ENCODE data around the gene CNTN3.

The CNTN3 gene

DNA sequence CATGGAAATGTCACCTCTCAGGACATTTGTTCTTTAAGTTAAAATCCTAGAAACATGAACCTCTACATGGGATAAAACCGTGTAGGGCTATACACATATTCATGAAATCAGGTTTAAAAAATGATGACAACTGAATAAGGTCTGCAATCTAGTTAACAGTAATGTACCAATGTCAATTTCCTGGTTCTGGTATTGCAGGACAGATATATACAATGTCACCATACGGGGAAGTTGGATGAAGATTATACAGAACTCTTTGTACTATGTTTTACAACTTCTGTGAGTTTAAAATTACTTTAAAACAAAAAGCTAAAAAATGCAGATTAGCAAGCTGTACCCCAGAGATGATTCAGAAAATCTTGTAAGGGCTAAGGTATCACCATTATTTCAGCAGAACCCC, 6.7 kb downstream of the CNTN3 start:
- no peak for DNase-seq

- no peak for DNase-seq
Measured at GRCh38 chr3:74606996-74607395, 7.5 kb downstream of the CNTN3 start.

DNA sequence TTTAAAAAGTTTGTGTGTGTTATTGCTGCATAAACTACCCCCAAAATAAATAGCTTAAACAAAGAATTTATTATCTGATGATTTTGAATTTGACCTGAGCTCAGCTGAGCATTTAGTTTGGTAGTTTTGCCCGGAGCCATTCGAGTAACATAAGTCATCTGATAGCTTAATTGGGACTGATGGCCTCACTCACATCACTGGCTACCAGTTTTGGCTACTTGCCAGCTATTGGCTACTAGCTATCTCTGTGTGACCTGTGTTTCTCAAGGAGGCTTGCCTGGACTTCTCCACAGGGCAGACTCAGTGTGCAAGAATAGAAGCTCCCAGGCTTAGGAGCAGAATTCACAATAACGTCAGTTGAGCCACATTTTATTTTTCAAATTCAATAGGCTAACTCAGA, 9.0 kb downstream of the CNTN3 start:
- DNase-seq: no peak

DNA sequence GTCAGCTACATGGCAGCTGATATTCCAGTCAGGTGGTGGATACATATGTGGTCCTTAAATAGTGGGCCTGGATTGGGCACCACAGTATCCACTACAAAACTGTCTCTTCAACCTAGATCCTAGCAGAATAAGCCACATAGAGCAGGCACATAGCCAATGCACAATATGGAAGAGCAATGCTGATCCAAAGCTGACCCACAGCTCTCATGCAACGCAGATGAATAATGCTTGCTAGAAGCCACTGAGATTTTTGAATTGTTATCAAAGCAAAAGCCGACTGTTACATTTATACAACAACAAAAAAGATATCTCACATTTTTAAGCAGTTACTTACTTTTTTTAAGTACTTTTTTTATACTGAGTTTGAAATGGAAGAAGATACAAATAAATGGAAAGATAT, 11.2 kb downstream of the CNTN3 start:
- no peak for DNase-seq

GRCh38 chr3:74602471-74602870, 12.0 kb downstream of the CNTN3 start:
- no peak for DNase-seq

GRCh38 chr3:74601793-74602192, 12.7 kb downstream of the CNTN3 start:
- DNase-seq: no peak

DNA sequence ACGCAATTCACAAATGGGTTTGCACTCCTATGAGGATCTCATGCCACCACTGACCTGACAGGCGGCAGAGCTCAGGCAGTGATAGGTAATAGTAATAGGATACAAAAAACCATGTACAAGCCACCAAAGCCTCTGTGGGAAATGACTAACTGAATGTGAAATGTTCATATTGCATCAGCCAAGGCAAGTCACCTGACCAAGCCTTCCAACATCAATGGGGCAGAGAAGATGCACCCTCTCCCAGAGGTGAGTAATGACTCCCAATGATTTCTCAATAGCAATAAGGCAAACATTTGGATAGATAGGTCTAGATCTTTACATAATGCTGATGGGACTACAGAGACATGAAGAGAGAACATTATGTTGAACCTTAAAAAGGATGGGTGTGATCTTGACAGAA, 14.9 kb downstream of the CNTN3 start:
- no peak for DNase-seq

DNA sequence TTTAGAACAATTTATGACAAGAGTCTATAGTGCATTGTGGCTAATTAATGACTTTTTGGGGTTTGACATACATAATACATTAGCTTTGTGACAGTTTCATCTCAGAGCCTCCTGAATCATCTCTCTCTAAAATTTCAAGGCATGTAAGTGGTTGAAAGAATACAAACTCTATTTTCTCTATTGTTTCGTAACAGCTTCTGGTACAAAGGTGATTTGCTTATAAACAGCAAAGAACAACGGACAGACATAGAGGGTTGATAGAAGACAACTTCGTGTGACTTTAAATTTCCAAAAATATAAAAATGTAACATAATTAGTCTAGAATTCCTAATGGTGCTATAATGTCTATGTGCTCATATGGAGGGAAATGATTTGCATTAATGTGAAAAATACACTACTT, 21.3 kb downstream of the CNTN3 start:
- no peak for DNase-seq

- no peak for DNase-seq
Measured at GRCh38 chr3:74592359-74592758, 22.1 kb downstream of the CNTN3 start.

GRCh38 chr3:74591946-74592345, 22.5 kb downstream of the CNTN3 start:
- DNase-seq: no peak

- DNase-seq: no peak
Measured at GRCh38 chr3:74591342-74591741, 23.1 kb downstream of the CNTN3 start.

- no peak for DNase-seq
Measured at GRCh38 chr3:74590620-74591262, 23.7 kb downstream of the CNTN3 start.

DNA sequence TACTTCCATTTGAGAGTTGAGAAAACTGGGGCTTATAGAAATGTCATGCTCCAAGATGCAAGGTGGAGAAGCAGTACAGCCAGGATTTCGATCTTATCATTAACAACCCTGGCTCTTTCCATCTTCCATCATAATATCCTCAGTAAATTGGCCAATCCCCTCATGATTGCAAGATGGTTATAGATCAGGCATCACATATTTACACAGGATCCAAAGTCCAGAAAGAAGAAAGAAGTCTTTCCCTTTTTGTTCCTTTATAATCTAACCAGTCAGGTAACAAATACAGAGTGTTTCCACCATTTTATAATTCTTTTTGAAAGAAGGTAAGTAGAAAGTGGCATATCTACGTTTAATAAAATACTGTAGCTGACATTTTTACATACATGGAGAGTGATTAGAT, 29.7 kb downstream of the CNTN3 start:
- no peak for DNase-seq

- DNase-seq: no peak
Measured at GRCh38 chr3:74582982-74583381, 31.5 kb downstream of the CNTN3 start.

DNA sequence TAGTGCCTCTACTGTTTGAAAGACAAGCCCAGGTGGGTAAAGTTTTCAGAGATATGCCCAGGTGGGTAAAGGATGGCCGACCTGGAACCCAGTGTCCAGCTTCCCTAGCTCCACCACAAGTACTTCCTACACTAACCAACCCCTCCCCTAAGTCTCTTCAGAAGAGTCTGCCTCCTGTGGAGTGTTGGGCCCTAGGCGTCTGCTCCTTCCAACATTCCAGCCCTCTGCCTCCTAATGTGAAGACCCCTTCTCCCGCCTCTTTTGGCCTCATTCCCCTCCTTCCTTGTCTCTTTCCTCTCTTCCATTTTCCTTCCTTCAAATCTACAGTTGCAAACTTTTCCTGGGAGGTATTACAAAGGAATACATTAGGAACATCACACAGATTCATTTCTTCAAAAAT, 38.6 kb downstream of the CNTN3 start:
- no peak for DNase-seq

DNA sequence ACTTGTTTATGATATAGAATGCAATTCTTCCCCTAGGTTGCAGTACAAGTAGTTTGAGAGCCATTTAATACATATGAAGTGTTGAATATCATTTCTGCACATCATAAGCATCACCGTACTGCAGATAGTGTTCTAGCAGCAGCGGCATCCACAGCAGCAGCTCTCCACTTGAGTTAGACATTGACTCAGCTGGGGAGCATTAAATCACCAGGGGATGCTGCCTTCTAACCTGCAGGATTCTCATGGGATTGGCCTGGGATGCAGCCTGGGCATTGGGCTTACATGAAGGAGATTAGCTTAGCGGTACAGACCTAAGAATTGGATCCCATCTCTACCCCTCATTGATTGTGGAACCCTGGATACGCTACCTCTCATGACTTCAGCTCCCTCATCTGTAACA, 43.3 kb downstream of the CNTN3 start:
- DNase-seq: no peak
